Measurements from ENCODE around the gene KRAS.

KRAS gene

DNA sequence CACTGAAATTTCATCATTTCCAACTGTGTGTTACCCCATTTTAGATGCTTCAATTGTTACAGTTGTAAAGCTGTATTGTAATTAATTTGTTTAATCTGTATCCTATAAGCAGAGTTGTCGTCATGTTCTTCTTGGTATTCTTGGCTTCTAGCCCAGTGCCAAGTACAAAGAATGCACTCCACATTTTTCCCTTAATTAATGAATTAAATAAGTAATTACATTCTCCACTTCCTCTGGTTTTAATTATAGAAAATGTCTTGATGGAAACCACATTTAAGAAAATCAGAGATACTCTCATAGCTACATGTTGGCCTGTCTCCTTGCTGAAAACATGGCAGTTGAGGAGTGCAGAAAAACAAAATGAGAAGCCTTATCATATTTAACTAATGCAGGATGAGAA, 56.5 kb downstream of the KRAS start:
- no peak for DNase-seq

GRCh38 chr12:25190793-25191192, 59.9 kb downstream of the KRAS start:
- DNase-seq: no peak

GRCh38 chr12:25189656-25190055, 61.1 kb downstream of the KRAS start:
- no peak for DNase-seq

DNA sequence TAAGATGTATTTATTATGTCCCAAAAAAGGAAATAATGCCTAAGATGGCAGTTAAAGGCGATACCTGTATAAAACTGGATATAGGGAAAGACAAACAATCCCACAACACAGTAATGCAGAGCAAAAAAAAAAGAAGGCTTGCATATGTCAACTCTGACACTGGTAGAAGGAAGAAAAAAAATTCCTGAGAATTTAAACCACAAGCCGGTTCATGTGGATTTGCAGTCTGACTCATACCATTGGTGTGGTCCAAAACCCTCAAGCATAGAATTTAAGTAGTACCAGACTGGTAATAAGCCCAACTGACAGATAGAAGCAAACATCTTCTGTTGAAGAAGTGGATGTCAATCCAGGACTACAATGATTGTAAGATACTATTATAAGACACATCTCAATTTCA, 62.9 kb downstream of the KRAS start:
- no peak for DNase-seq

GRCh38 chr12:25186788-25187402, 63.8 kb downstream of the KRAS start:
- DNase-seq: peak; percentile 54

GRCh38 chr12:25186038-25186787, 64.5 kb downstream of the KRAS start:
- DNase-seq: peak; percentile 62

DNA sequence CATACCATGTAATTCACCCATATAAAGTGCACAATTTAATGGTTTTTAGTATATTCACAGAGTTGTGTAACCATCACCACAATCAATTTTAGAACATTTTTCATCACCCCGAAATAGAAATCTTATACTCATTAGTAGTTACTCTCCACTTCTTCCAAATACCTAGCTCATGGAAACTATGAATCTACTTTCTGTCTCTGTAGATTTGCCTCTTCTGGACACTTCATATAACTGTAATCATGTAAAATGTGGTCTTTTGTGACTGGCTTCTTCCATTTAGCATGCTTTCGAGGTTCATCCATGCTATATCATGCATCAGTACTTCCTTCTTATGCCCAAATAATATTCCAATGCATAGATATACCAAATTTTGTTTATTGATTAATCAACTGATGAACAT, 66.6 kb downstream of the KRAS start:
- no peak for DNase-seq

DNA sequence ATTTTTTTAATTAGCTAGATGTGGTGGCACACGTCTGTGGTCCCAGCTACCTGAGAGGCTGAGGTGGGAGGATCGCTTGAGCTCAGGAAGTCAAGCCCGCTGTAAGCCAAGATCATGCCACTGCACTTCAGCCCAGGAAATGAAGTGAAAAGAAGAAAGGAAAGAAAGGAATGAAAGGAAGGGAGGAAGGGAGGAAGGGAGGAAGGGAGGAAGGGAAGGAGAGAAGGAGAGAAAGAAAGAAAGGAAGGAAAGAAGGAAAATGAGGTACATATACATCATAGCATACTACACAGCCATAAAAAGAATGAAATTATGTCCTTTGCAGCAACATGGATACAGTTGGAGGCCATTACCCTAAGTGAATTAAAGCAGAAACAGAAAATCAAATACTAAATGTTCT, 68.0 kb downstream of the KRAS start:
- no peak for DNase-seq

DNA sequence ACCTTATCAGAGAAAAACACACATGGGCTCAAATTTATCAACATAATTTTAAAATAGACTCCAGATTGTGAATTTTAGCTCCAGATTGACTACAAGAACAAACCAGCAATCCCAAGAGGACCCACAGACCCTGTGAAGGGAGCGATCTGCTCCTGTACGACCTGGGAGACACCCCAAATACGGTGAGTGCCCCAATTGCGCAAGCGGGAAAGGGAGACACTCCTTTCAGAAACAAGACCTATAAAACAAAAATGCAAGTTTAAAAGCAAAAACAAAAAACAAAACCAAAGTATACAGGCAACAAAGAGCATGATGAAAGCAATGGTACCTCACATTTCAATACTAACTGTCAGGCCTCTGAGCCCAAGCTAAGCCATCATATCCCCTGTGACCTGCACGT, 87.9 kb downstream of the KRAS start:
- no peak for DNase-seq

DNA sequence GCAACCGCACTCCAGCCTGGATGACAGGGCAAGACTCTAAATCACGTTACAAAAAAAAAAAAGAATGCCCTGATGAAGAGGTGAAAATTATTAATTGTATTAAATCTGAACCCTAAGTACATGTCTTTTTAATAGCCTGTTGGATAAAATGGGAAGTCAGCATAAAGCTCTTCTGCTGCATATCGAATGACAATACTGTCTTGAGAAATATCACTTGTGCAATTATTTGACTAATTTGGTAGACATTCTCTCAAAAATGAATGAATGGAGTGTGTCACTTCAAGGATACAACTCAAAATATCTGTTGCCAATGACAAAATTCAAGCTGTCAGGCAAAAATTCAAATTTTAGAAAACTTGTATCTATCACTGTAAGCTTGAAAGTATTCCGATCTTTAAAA, 94.7 kb downstream of the KRAS start:
- no peak for DNase-seq

- peak; percentile 69 for DNase-seq
Observed at GRCh38 chr12:25155022-25155576, 95.6 kb downstream of the KRAS start.

Measured in CD4-positive, alpha-beta T cell treated with Interleukin-17A for 1 hour (primary cell).